ENCODE measurements around the gene FCHSD2.

The FCHSD2 gene

DNA sequence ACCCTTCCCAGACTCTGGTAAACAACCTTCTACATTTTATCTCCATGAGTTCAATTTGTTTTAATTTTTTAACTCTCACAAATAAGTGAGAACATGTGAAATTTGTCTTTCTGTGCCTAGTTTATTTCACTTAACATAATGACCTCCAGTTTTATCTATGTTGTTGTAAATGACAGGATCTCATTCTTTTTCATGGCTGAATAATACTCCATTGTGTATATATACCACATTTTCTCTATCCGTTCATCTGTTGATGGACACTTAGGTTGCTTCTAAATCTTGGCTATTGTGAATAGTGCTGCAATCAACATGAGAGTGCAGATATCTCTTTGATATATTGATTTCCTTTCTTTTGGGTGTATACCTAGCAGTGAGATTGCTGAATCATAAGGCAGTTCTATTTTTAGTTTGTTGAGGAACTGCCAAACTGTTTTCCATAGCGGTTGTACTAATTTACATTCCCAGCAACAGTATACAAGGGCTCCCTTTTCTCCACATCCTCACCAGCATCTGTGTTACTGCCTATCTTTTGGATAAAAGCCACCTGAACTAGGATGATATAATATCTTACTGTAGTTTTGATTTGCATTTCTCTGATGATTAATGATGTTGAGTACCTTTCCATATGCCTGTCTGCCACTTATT, 234.0 kb downstream of the FCHSD2 start:
- Histone ChIP-seq H3K23ac (ENCODE audit: low read length) (no peak overlapping the region), H2BK120ac (ENCODE audit: low read depth, low read length) (no peak overlapping the region), H2BK15ac (replicated peaks; ENCODE audit: low read depth) (no peak overlapping the region), H3K27ac (ENCODE audit: low read depth, low read length) (no peak overlapping the region), H3K56ac (ENCODE audit: low read length) (no peak overlapping the region), H4K5ac (ENCODE audit: low read length) (no peak overlapping the region), H3K4me1 (ENCODE audit: control insufficient read depth, low read depth, low read length) (no peaks in the 10 kb centered on the region), H3K36me3 (ENCODE audit: control insufficient read depth, insufficient read depth, low read length) (no peaks in the 10 kb centered on the region), H3K18ac (ENCODE audit: low read length) (no peak overlapping the region), H2BK5ac (ENCODE audit: low read length) (no peak overlapping the region), H3K4me3 (ENCODE audit: low read length) (no peak overlapping the region), H3K9ac (ENCODE audit: low read length) (no peak overlapping the region), H3K27me3 (ENCODE audit: insufficient read depth, low read length, poor library complexity) (no peaks in the 10 kb centered on the region), H3K4ac (ENCODE audit: low read depth, low read length) (no peak overlapping the region), H3K79me1 (ENCODE audit: low read length) (no peaks in the 10 kb centered on the region), H3K79me2 (ENCODE audit: control insufficient read depth, insufficient read depth, low read length) (no peaks in the 10 kb centered on the region), H4K8ac (ENCODE audit: low read depth, low read length) (no peak overlapping the region), H2AK5ac (ENCODE audit: low read length) (no peak overlapping the region), H3K4me2 (ENCODE audit: low read length) (no peak overlapping the region)
- DNase-seq: no peak
- WGBS (ENCODE audit: extremely low coverage, insufficient coverage, low lambda C conversion rate): no CpG with 5 or more reads among the region's 2 CpGs

DNA sequence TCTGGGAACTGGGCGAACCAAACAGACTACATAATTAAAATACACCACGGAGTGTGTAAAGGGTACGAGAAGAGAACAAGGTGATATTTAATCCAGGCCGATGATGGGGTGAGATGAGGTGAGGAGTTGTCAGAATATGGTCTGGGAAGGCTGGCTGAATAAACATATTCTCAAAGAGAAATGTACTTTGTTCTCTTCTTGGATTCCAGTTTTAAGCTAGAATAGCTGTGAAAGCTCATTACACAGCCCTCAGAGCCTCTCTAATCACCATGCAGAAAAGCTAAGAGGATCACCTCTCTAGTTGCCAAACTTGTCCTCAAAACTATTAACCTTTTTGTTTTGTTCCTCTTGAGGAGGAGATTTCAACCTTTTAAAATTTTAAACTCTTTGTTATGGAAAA, 238.1 kb downstream of the FCHSD2 start:
- H3K23ac ChIP-seq (ENCODE audit: low read length): no peak overlapping the region
- H3K27ac ChIP-seq (ENCODE audit: low read depth, low read length): no peak overlapping the region
- no peaks in the 10 kb centered on the region for H3K79me1 ChIP-seq (ENCODE audit: low read length)
- H2BK120ac ChIP-seq (ENCODE audit: low read depth, low read length): no peak overlapping the region
- H3K56ac ChIP-seq (ENCODE audit: low read length): no peak overlapping the region
- no CpG with 5 or more reads among the region's 4 CpGs for WGBS (ENCODE audit: extremely low coverage, insufficient coverage, low lambda C conversion rate)
- no peak for DNase-seq
- no peak overlapping the region for H2BK5ac ChIP-seq (ENCODE audit: low read length)
- no peaks in the 10 kb centered on the region for H3K36me3 ChIP-seq (ENCODE audit: control insufficient read depth, insufficient read depth, low read length)
- no peak overlapping the region for H4K5ac ChIP-seq (ENCODE audit: low read length)
- H3K79me2 ChIP-seq (ENCODE audit: control insufficient read depth, insufficient read depth, low read length): no peaks in the 10 kb centered on the region
- H3K27me3 ChIP-seq (ENCODE audit: insufficient read depth, low read length, poor library complexity): no peaks in the 10 kb centered on the region
- H3K4ac ChIP-seq (ENCODE audit: low read depth, low read length): no peak overlapping the region
- H4K8ac ChIP-seq (ENCODE audit: low read depth, low read length): no peak overlapping the region
- H3K4me3 ChIP-seq (ENCODE audit: low read length): no peak overlapping the region
- no peak overlapping the region for H3K9ac ChIP-seq (ENCODE audit: low read length)
- H3K4me1 ChIP-seq (ENCODE audit: control insufficient read depth, low read depth, low read length): no peaks in the 10 kb centered on the region
- no peak overlapping the region for H3K18ac ChIP-seq (ENCODE audit: low read length)
- H2BK15ac ChIP-seq (replicated peaks; ENCODE audit: low read depth): no peak overlapping the region
- no peak overlapping the region for H3K4me2 ChIP-seq (ENCODE audit: low read length)
- no peak overlapping the region for H2AK5ac ChIP-seq (ENCODE audit: low read length)

- Histone ChIP-seq H3K4ac (ENCODE audit: low read depth, low read length) (no peak overlapping the region), H3K4me1 (ENCODE audit: control insufficient read depth, low read depth, low read length) (no peaks in the 10 kb centered on the region), H4K8ac (ENCODE audit: low read depth, low read length) (no peak overlapping the region), H3K27me3 (ENCODE audit: insufficient read depth, low read length, poor library complexity) (no peaks in the 10 kb centered on the region), H3K4me3 (ENCODE audit: low read length) (no peak overlapping the region), H2AK5ac (ENCODE audit: low read length) (no peak overlapping the region), H3K27ac (ENCODE audit: low read depth, low read length) (no peak overlapping the region), H3K9ac (ENCODE audit: low read length) (no peak overlapping the region), H3K79me2 (ENCODE audit: control insufficient read depth, insufficient read depth, low read length) (no peaks in the 10 kb centered on the region), H3K23ac (ENCODE audit: low read length) (no peak overlapping the region), H3K36me3 (ENCODE audit: control insufficient read depth, insufficient read depth, low read length) (no peaks in the 10 kb centered on the region), H2BK120ac (ENCODE audit: low read depth, low read length) (no peak overlapping the region), H3K18ac (ENCODE audit: low read length) (no peak overlapping the region), H3K4me2 (ENCODE audit: low read length) (no peak overlapping the region), H3K56ac (ENCODE audit: low read length) (no peak overlapping the region), H2BK5ac (ENCODE audit: low read length) (no peak overlapping the region), H4K5ac (ENCODE audit: low read length) (no peak overlapping the region), H2BK15ac (replicated peaks; ENCODE audit: low read depth) (no peak overlapping the region), H3K79me1 (ENCODE audit: low read length) (no peaks in the 10 kb centered on the region)
- no peak for DNase-seq
Observed at GRCh38 chr11:72901374-72901773, 240.7 kb downstream of the FCHSD2 start.

DNA sequence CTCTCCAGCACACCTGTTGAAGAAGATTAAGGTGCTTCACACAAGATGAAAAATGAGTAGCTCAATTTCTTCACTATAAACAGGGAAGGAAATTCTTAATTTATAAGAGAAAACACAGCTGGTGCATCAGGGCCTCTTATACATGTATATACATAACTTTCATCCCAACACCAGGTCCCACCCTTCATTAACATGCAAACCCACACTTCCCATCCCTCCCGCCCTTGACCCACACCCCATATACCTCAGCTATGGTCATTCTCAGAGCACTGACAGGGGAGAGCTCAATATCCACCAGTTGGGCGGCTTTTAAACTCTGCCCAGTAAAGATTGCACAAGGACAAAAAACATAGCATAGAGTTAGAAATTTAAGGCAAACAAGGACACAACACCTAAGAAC, 242.1 kb downstream of the FCHSD2 start:
- H2BK120ac ChIP-seq (ENCODE audit: low read depth, low read length): no peak overlapping the region
- H3K27ac ChIP-seq (ENCODE audit: low read depth, low read length): no peak overlapping the region
- no peaks in the 10 kb centered on the region for H3K4me1 ChIP-seq (ENCODE audit: control insufficient read depth, low read depth, low read length)
- no peak overlapping the region for H3K18ac ChIP-seq (ENCODE audit: low read length)
- H3K36me3 ChIP-seq (ENCODE audit: control insufficient read depth, insufficient read depth, low read length): no peaks in the 10 kb centered on the region
- H3K79me2 ChIP-seq (ENCODE audit: control insufficient read depth, insufficient read depth, low read length): no peaks in the 10 kb centered on the region
- H3K4ac ChIP-seq (ENCODE audit: low read depth, low read length): no peak overlapping the region
- no peak overlapping the region for H2AK5ac ChIP-seq (ENCODE audit: low read length)
- no peaks in the 10 kb centered on the region for H3K27me3 ChIP-seq (ENCODE audit: insufficient read depth, low read length, poor library complexity)
- no peak overlapping the region for H3K4me3 ChIP-seq (ENCODE audit: low read length)
- H3K56ac ChIP-seq (ENCODE audit: low read length): no peak overlapping the region
- no peak overlapping the region for H3K4me2 ChIP-seq (ENCODE audit: low read length)
- H3K9ac ChIP-seq (ENCODE audit: low read length): no peak overlapping the region
- H3K23ac ChIP-seq (ENCODE audit: low read length): no peak overlapping the region
- H2BK15ac ChIP-seq (replicated peaks; ENCODE audit: low read depth): no peak overlapping the region
- H4K5ac ChIP-seq (ENCODE audit: low read length): no peak overlapping the region
- no CpG with 5 or more reads among the region's 2 CpGs for WGBS (ENCODE audit: extremely low coverage, insufficient coverage, low lambda C conversion rate)
- DNase-seq: no peak
- H3K79me1 ChIP-seq (ENCODE audit: low read length): no peaks in the 10 kb centered on the region
- H2BK5ac ChIP-seq (ENCODE audit: low read length): no peak overlapping the region
- no peak overlapping the region for H4K8ac ChIP-seq (ENCODE audit: low read depth, low read length)

- Histone ChIP-seq H3K4ac (ENCODE audit: low read depth, low read length) (no peak overlapping the region), H3K56ac (ENCODE audit: low read length) (no peak overlapping the region), H3K9ac (ENCODE audit: low read length) (no peak overlapping the region), H3K23ac (ENCODE audit: low read length) (no peak overlapping the region), H2BK15ac (replicated peaks; ENCODE audit: low read depth) (no peak overlapping the region), H3K36me3 (ENCODE audit: control insufficient read depth, insufficient read depth, low read length) (no peaks in the 10 kb centered on the region), H3K4me2 (ENCODE audit: low read length) (no peak overlapping the region), H4K5ac (ENCODE audit: low read length) (no peak overlapping the region), H3K27me3 (ENCODE audit: insufficient read depth, low read length, poor library complexity) (no peaks in the 10 kb centered on the region), H2BK120ac (ENCODE audit: low read depth, low read length) (no peak overlapping the region), H3K79me1 (ENCODE audit: low read length) (no peaks in the 10 kb centered on the region), H2BK5ac (ENCODE audit: low read length) (no peak overlapping the region), H2AK5ac (ENCODE audit: low read length) (no peak overlapping the region), H3K79me2 (ENCODE audit: control insufficient read depth, insufficient read depth, low read length) (no peaks in the 10 kb centered on the region), H4K8ac (ENCODE audit: low read depth, low read length) (no peak overlapping the region), H3K4me1 (ENCODE audit: control insufficient read depth, low read depth, low read length) (no peaks in the 10 kb centered on the region), H3K4me3 (ENCODE audit: low read length) (no peak overlapping the region), H3K18ac (ENCODE audit: low read length) (no peak overlapping the region), H3K27ac (ENCODE audit: low read depth, low read length) (no peak overlapping the region)
- no CpG with 5 or more reads among the region's 2 CpGs for WGBS (ENCODE audit: extremely low coverage, insufficient coverage, low lambda C conversion rate)
- DNase-seq: no peak
Observed at GRCh38 chr11:72899238-72899637, 242.9 kb downstream of the FCHSD2 start.

GRCh38 chr11:72897506-72897905, 244.6 kb downstream of the FCHSD2 start:
- no peak overlapping the region for H4K5ac ChIP-seq (ENCODE audit: low read length)
- H3K18ac ChIP-seq (ENCODE audit: low read length): no peak overlapping the region
- no peaks in the 10 kb centered on the region for H3K4me1 ChIP-seq (ENCODE audit: control insufficient read depth, low read depth, low read length)
- H3K36me3 ChIP-seq (ENCODE audit: control insufficient read depth, insufficient read depth, low read length): no peaks in the 10 kb centered on the region
- no peak overlapping the region for H3K27ac ChIP-seq (ENCODE audit: low read depth, low read length)
- H3K27me3 ChIP-seq (ENCODE audit: insufficient read depth, low read length, poor library complexity): no peaks in the 10 kb centered on the region
- no peak for DNase-seq
- H3K56ac ChIP-seq (ENCODE audit: low read length): no peak overlapping the region
- no peak overlapping the region for H2BK120ac ChIP-seq (ENCODE audit: low read depth, low read length)
- H2BK15ac ChIP-seq (replicated peaks; ENCODE audit: low read depth): no peak overlapping the region
- H2AK5ac ChIP-seq (ENCODE audit: low read length): no peak overlapping the region
- H3K4ac ChIP-seq (ENCODE audit: low read depth, low read length): no peak overlapping the region
- no peaks in the 10 kb centered on the region for H3K79me2 ChIP-seq (ENCODE audit: control insufficient read depth, insufficient read depth, low read length)
- H3K9ac ChIP-seq (ENCODE audit: low read length): no peak overlapping the region
- H2BK5ac ChIP-seq (ENCODE audit: low read length): no peak overlapping the region
- H3K79me1 ChIP-seq (ENCODE audit: low read length): no peaks in the 10 kb centered on the region
- no peak overlapping the region for H4K8ac ChIP-seq (ENCODE audit: low read depth, low read length)
- H3K4me3 ChIP-seq (ENCODE audit: low read length): no peak overlapping the region
- H3K4me2 ChIP-seq (ENCODE audit: low read length): no peak overlapping the region
- H3K23ac ChIP-seq (ENCODE audit: low read length): no peak overlapping the region

Measured in mesendoderm (in vitro differentiated cells).